Skeletal muscle satellite cell (primary cell): ENCODE measurements around the gene SORBS2.
"Not testable (repeated sequence)": the region's sequence is repeated elsewhere in the genome, so short reads cannot be mapped to it uniquely, and the experiment has no call there.

ENCODE experiments used
- H3K27me3 ChIP-seq: 2 replicates; pipeline ENCODE4 v1.7.0; 2013; ENCODE audit warnings: low read length; ENCODE audit not compliant: control insufficient read depth, insufficient read depth
- H3K36me3 ChIP-seq: 2 replicates; pipeline ENCODE4 v1.7.0; 2013; ENCODE audit warnings: mild to moderate bottlenecking, control low read depth, low read length; ENCODE audit not compliant: insufficient read depth
- H3K4me1 ChIP-seq: 2 replicates; pipeline ENCODE4 v1.7.0; 2013; ENCODE audit warnings: low read length; ENCODE audit not compliant: control insufficient read depth, insufficient read depth
- H3K4me2 ChIP-seq: 2 replicates; pipeline ENCODE4 v1.7.0; 2013; ENCODE audit warnings: mild to moderate bottlenecking, low read length
- H3K4me3 ChIP-seq: 2 replicates; pipeline ENCODE4 v1.7.0; 2013; ENCODE audit warnings: low read length
- H3K9ac ChIP-seq: 2 replicates; pipeline ENCODE4 v1.7.0; 2013; ENCODE audit warnings: mild to moderate bottlenecking, low read depth, low read length, moderate library complexity
- H3K9me3 ChIP-seq: replicated peaks from 2 replicates; pipeline ENCODE4 v1.7.0; 2013; ENCODE audit warnings: mild to moderate bottlenecking, control low read depth, low read length

The SORBS2 gene

GRCh38 chr4:185570727-185571126 lies 241.3 kb downstream of the SORBS2 start:
- Histone ChIP-seq H3K36me3 (no peaks in the 10 kb centered on the region), H3K27me3 (no peaks in the 10 kb centered on the region), H3K4me2 (no peak overlapping the region), H3K9me3 (no peaks in the 10 kb centered on the region), H3K4me3 (no peak overlapping the region), H3K9ac (no peak overlapping the region), H3K4me1 (peaks cover 52% of the 10 kb centered on the region)

- H3K4me1 ChIP-seq, result peaks cover 32% of the 10 kb centered on the region
- H3K9me3 ChIP-seq, result no peaks in the 10 kb centered on the region
- H3K4me3 ChIP-seq, result peak overlapping the region; percentile 29
- H3K36me3 ChIP-seq, result no peaks in the 10 kb centered on the region
- peak overlapping the region; percentile 69 for H3K4me2 ChIP-seq
- peak overlapping the region; percentile 85 for H3K9ac ChIP-seq
- no peaks in the 10 kb centered on the region for H3K27me3 ChIP-seq
Observed at GRCh38 chr4:185567381-185568376, 244.3 kb downstream of the SORBS2 start.

GRCh38 chr4:185566972-185567371 lies 245.0 kb downstream of the SORBS2 start:
- peaks cover 32% of the 10 kb centered on the region for H3K4me1 ChIP-seq
- no peaks in the 10 kb centered on the region for H3K9me3 ChIP-seq
- peak overlapping the region; percentile 29 for H3K4me3 ChIP-seq
- H3K9ac ChIP-seq, result peak overlapping the region; percentile 85
- H3K27me3 ChIP-seq, result no peaks in the 10 kb centered on the region
- peak overlapping the region; percentile 69 for H3K4me2 ChIP-seq
- H3K36me3 ChIP-seq, result no peaks in the 10 kb centered on the region

GRCh38 chr4:185566425-185566824 lies 245.6 kb downstream of the SORBS2 start:
- Histone ChIP-seq H3K27me3 (no peaks in the 10 kb centered on the region), H3K9me3 (no peaks in the 10 kb centered on the region), H3K4me1 (peaks cover 32% of the 10 kb centered on the region), H3K4me3 (no peak overlapping the region), H3K9ac (peak overlapping the region; percentile 85), H3K4me2 (peak overlapping the region; percentile 69), H3K36me3 (no peaks in the 10 kb centered on the region)

- H3K9me3 ChIP-seq, result no peaks in the 10 kb centered on the region
- peaks cover 32% of the 10 kb centered on the region for H3K4me1 ChIP-seq
- H3K36me3 ChIP-seq, result no peaks in the 10 kb centered on the region
- H3K27me3 ChIP-seq, result no peaks in the 10 kb centered on the region
- no peak overlapping the region for H3K4me3 ChIP-seq
- peak overlapping the region; percentile 85 for H3K9ac ChIP-seq
- no peak overlapping the region for H3K4me2 ChIP-seq
Observed at GRCh38 chr4:185565696-185566095, 246.3 kb downstream of the SORBS2 start.

GRCh38 chr4:185564349-185564748 lies 247.6 kb downstream of the SORBS2 start:
- Histone ChIP-seq H3K4me3 (no peak overlapping the region), H3K4me1 (peaks cover 37% of the 10 kb centered on the region), H3K9me3 (no peaks in the 10 kb centered on the region), H3K36me3 (no peaks in the 10 kb centered on the region), H3K4me2 (no peak overlapping the region), H3K27me3 (no peaks in the 10 kb centered on the region), H3K9ac (no peak overlapping the region)

GRCh38 chr4:185562531-185562930 lies 249.5 kb downstream of the SORBS2 start:
- no peak overlapping the region for H3K9ac ChIP-seq
- no peaks in the 10 kb centered on the region for H3K27me3 ChIP-seq
- no peak overlapping the region for H3K4me3 ChIP-seq
- H3K36me3 ChIP-seq, result no peaks in the 10 kb centered on the region
- peaks cover 28% of the 10 kb centered on the region for H3K4me1 ChIP-seq
- no peaks in the 10 kb centered on the region for H3K9me3 ChIP-seq
- H3K4me2 ChIP-seq, result no peak overlapping the region

GRCh38 chr4:185560316-185560715 lies 251.7 kb downstream of the SORBS2 start:
- H3K4me3 ChIP-seq, result no peak overlapping the region
- no peaks in the 10 kb centered on the region for H3K27me3 ChIP-seq
- H3K36me3 ChIP-seq, result no peaks in the 10 kb centered on the region
- H3K4me2 ChIP-seq, result peak overlapping the region; percentile 38
- H3K9ac ChIP-seq, result no peak overlapping the region
- no peaks in the 10 kb centered on the region for H3K9me3 ChIP-seq
- peaks cover 13% of the 10 kb centered on the region for H3K4me1 ChIP-seq

GRCh38 chr4:185559915-185560281 lies 252.1 kb downstream of the SORBS2 start:
- Histone ChIP-seq H3K4me3 (no peak overlapping the region), H3K4me2 (peak overlapping the region; percentile 38), H3K9me3 (no peaks in the 10 kb centered on the region), H3K36me3 (no peaks in the 10 kb centered on the region), H3K4me1 (peaks cover 13% of the 10 kb centered on the region), H3K9ac (peak overlapping the region; percentile 30), H3K27me3 (no peaks in the 10 kb centered on the region)

GRCh38 chr4:185559251-185559914 lies 252.6 kb downstream of the SORBS2 start:
- not testable (repeated sequence) for H3K4me3 ChIP-seq, H3K36me3 ChIP-seq, H3K27me3 ChIP-seq, H3K9me3 ChIP-seq
- Histone ChIP-seq H3K4me1 (peaks cover 13% of the 10 kb centered on the region), H3K9ac (peak overlapping the region; percentile 47), H3K4me2 (peak overlapping the region; percentile 38)

GRCh38 chr4:185554365-185555126 lies 257.4 kb downstream of the SORBS2 start:
- Histone ChIP-seq H3K9me3 (no peaks in the 10 kb centered on the region), H3K9ac (no peak overlapping the region), H3K27me3 (peaks cover 4% of the 10 kb centered on the region), H3K4me2 (no peak overlapping the region), H3K36me3 (no peaks in the 10 kb centered on the region), H3K4me3 (no peak overlapping the region), H3K4me1 (peaks cover 4% of the 10 kb centered on the region)
